GM23338 (cell line): ENCODE data around the gene CD34.

ENCODE experiments used
- CREB1 ChIP-seq: fragments of 250-450 bp; sonication (Bioruptor Pico); IDR thresholded peaks from 2 replicates; pipeline ENCODE4 v1.5.0; 2020; ENCODE audit warnings: low read depth, mild to moderate bottlenecking, moderate library complexity
- EZH2 ChIP-seq: fragments of 200-600 bp; sonication (generic); IDR thresholded peaks from one replicate; pipeline ENCODE4 v1.8.0; 2017; ENCODE audit warnings: antibody characterized with exemption, mild to moderate bottlenecking, low read depth; ENCODE audit not compliant: unreplicated experiment
- EZH2phosphoT487 ChIP-seq: fragments of 200-600 bp; sonication (generic); IDR thresholded peaks from one replicate; pipeline ENCODE4 v1.8.1; 2018; ENCODE audit warnings: antibody characterized with exemption; ENCODE audit not compliant: unreplicated experiment
- POLR2AphosphoS5 ChIP-seq: IDR thresholded peaks from 2 replicates; pipeline ENCODE4 v1.6.1; 2016; ENCODE audit warnings: antibody characterized with exemption, low read depth
- STAT1 ChIP-seq: IDR thresholded peaks from one replicate; pipeline ENCODE4 v1.6.1; 2016; ENCODE audit warnings: antibody characterized with exemption; ENCODE audit not compliant: unreplicated experiment
- TF ChIP-seq, protein P1 (sequence below), 2 experiments: fragments of 200-600 bp in 1 of 2; sonication (generic) in 1 of 2; conservative IDR thresholded peaks; 2 replicates each; pipeline versions ENCODE4 v1.5.1 to v1.6.1; 2016 to 2017; ENCODE audit warnings: antibody characterized with exemption in 2 of 2, low read depth in 2 of 2, mild to moderate bottlenecking in 2 of 2, moderate library complexity in 1 of 2
- TF ChIP-seq, protein P2 (sequence below): IDR thresholded peaks from one replicate; pipeline ENCODE4 v1.6.1; 2018; ENCODE audit warnings: antibody characterized with exemption; ENCODE audit not compliant: unreplicated experiment
- TF ChIP-seq, protein P3 (sequence below): IDR thresholded peaks from 2 replicates; pipeline ENCODE4 v1.6.1; 2016; ENCODE audit warnings: antibody characterized with exemption

DNA sequence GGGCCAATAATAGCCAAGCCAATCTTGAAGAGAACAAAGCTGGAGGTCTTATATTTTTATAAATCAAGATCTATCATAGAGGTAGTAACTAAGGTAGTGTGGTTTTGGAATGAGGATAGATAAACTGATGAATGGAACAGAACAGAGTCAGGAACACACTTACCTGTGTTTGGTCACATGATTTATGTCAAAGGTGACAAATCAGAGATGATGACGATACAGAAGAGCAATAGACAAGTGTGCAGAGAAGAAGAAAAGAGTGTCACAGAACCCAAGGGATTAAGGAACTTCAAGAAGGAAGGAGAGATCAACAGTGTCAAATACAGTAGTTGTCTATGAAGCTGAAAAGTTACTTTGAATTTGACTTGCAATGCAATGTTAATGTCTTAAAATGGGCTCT is 16.1 kb upstream of the CD34 start:
- TF ChIP-seq, protein P1, sequence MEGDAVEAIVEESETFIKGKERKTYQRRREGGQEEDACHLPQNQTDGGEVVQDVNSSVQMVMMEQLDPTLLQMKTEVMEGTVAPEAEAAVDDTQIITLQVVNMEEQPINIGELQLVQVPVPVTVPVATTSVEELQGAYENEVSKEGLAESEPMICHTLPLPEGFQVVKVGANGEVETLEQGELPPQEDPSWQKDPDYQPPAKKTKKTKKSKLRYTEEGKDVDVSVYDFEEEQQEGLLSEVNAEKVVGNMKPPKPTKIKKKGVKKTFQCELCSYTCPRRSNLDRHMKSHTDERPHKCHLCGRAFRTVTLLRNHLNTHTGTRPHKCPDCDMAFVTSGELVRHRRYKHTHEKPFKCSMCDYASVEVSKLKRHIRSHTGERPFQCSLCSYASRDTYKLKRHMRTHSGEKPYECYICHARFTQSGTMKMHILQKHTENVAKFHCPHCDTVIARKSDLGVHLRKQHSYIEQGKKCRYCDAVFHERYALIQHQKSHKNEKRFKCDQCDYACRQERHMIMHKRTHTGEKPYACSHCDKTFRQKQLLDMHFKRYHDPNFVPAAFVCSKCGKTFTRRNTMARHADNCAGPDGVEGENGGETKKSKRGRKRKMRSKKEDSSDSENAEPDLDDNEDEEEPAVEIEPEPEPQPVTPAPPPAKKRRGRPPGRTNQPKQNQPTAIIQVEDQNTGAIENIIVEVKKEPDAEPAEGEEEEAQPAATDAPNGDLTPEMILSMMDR (conservative IDR thresholded peaks at IDR 0.05; ENCODE audit: low read depth in 2 of 2): no peak
- no peak for TF ChIP-seq EZH2phosphoT487
- no peak for TF ChIP-seq EZH2
- TF ChIP-seq, protein P2, sequence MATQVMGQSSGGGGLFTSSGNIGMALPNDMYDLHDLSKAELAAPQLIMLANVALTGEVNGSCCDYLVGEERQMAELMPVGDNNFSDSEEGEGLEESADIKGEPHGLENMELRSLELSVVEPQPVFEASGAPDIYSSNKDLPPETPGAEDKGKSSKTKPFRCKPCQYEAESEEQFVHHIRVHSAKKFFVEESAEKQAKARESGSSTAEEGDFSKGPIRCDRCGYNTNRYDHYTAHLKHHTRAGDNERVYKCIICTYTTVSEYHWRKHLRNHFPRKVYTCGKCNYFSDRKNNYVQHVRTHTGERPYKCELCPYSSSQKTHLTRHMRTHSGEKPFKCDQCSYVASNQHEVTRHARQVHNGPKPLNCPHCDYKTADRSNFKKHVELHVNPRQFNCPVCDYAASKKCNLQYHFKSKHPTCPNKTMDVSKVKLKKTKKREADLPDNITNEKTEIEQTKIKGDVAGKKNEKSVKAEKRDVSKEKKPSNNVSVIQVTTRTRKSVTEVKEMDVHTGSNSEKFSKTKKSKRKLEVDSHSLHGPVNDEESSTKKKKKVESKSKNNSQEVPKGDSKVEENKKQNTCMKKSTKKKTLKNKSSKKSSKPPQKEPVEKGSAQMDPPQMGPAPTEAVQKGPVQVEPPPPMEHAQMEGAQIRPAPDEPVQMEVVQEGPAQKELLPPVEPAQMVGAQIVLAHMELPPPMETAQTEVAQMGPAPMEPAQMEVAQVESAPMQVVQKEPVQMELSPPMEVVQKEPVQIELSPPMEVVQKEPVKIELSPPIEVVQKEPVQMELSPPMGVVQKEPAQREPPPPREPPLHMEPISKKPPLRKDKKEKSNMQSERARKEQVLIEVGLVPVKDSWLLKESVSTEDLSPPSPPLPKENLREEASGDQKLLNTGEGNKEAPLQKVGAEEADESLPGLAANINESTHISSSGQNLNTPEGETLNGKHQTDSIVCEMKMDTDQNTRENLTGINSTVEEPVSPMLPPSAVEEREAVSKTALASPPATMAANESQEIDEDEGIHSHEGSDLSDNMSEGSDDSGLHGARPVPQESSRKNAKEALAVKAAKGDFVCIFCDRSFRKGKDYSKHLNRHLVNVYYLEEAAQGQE: no peak
- TF ChIP-seq POLR2AphosphoS5: no peak
- TF ChIP-seq, protein P3, sequence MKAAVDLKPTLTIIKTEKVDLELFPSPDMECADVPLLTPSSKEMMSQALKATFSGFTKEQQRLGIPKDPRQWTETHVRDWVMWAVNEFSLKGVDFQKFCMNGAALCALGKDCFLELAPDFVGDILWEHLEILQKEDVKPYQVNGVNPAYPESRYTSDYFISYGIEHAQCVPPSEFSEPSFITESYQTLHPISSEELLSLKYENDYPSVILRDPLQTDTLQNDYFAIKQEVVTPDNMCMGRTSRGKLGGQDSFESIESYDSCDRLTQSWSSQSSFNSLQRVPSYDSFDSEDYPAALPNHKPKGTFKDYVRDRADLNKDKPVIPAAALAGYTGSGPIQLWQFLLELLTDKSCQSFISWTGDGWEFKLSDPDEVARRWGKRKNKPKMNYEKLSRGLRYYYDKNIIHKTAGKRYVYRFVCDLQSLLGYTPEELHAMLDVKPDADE: no peak
- TF ChIP-seq STAT1: no peak
- no peak for TF ChIP-seq CREB1 (CRISPR knock-in tag)
